ENCODE results near the gene STX1A.
A peak's percentile ranks its signal among the peaks of the same experiment; 100 is the strongest.
"Not testable (repeated sequence)": the region's sequence is repeated elsewhere in the genome, so short reads cannot be mapped to it uniquely, and the experiment has no call there.

The STX1A gene

GRCh38 chr7:73676062-73676461 lies 43.4 kb downstream of the STX1A start:
- H3K4me2 ChIP-seq (ENCODE audit: low read length); H3K4me1 ChIP-seq (ENCODE audit: control insufficient read depth, insufficient read depth, low read length); H3K4me3 ChIP-seq (ENCODE audit: low read length); H3K9me3 ChIP-seq (replicated peaks; ENCODE audit: low read length); H3K36me3 ChIP-seq (ENCODE audit: insufficient read depth, low read length); H3K27me3 ChIP-seq (ENCODE audit: control insufficient read depth, insufficient read depth, low read length); H3K9ac ChIP-seq (ENCODE audit: low read depth, low read length): not testable (repeated sequence)

GRCh38 chr7:73674468-73675124 lies 44.9 kb downstream of the STX1A start:
- Histone ChIP-seq H3K4me1 (ENCODE audit: control insufficient read depth, insufficient read depth, low read length) (no peaks in the 10 kb centered on the region), H3K4me2 (ENCODE audit: low read length) (no peak overlapping the region), H3K4me3 (ENCODE audit: low read length) (no peak overlapping the region), H3K9me3 (replicated peaks; ENCODE audit: low read length) (no peaks in the 10 kb centered on the region), H3K27me3 (ENCODE audit: control insufficient read depth, insufficient read depth, low read length) (no peaks in the 10 kb centered on the region), H3K36me3 (ENCODE audit: insufficient read depth, low read length) (peaks cover 5% of the 10 kb centered on the region), H3K9ac (ENCODE audit: low read depth, low read length) (no peak overlapping the region)

GRCh38 chr7:73671857-73672445 lies 47.5 kb downstream of the STX1A start:
- H3K4me3 ChIP-seq (ENCODE audit: low read length) = no peak overlapping the region
- peaks cover 6% of the 10 kb centered on the region for H3K4me1 ChIP-seq (ENCODE audit: control insufficient read depth, insufficient read depth, low read length)
- no peaks in the 10 kb centered on the region for H3K36me3 ChIP-seq (ENCODE audit: insufficient read depth, low read length)
- H3K27me3 ChIP-seq (ENCODE audit: control insufficient read depth, insufficient read depth, low read length) = no peaks in the 10 kb centered on the region
- no peaks in the 10 kb centered on the region for H3K9me3 ChIP-seq (replicated peaks; ENCODE audit: low read length)
- H3K4me2 ChIP-seq (ENCODE audit: low read length) = no peak overlapping the region
- no peak overlapping the region for H3K9ac ChIP-seq (ENCODE audit: low read depth, low read length)

GRCh38 chr7:73671322-73671661 lies 48.2 kb downstream of the STX1A start:
- no peak overlapping the region for H3K4me2 ChIP-seq (ENCODE audit: low read length)
- peaks cover 6% of the 10 kb centered on the region for H3K4me1 ChIP-seq (ENCODE audit: control insufficient read depth, insufficient read depth, low read length)
- H3K4me3 ChIP-seq (ENCODE audit: low read length) = no peak overlapping the region
- H3K27me3 ChIP-seq (ENCODE audit: control insufficient read depth, insufficient read depth, low read length) = no peaks in the 10 kb centered on the region
- H3K36me3 ChIP-seq (ENCODE audit: insufficient read depth, low read length) = no peaks in the 10 kb centered on the region
- H3K9ac ChIP-seq (ENCODE audit: low read depth, low read length) = no peak overlapping the region
- no peaks in the 10 kb centered on the region for H3K9me3 ChIP-seq (replicated peaks; ENCODE audit: low read length)

- no peaks in the 10 kb centered on the region for H3K9me3 ChIP-seq (replicated peaks; ENCODE audit: low read length)
- no peaks in the 10 kb centered on the region for H3K36me3 ChIP-seq (ENCODE audit: insufficient read depth, low read length)
- peaks cover 5% of the 10 kb centered on the region for H3K27me3 ChIP-seq (ENCODE audit: control insufficient read depth, insufficient read depth, low read length)
- H3K4me2 ChIP-seq (ENCODE audit: low read length) = no peak overlapping the region
- no peak overlapping the region for H3K4me3 ChIP-seq (ENCODE audit: low read length)
- H3K4me1 ChIP-seq (ENCODE audit: control insufficient read depth, insufficient read depth, low read length) = peaks cover 6% of the 10 kb centered on the region
- H3K9ac ChIP-seq (ENCODE audit: low read depth, low read length) = no peak overlapping the region
These were observed 49.5 kb downstream of the STX1A start for GRCh38 chr7:73669858-73670385.

GRCh38 chr7:73669288-73669701 lies 50.2 kb downstream of the STX1A start:
- H3K9me3 ChIP-seq (replicated peaks; ENCODE audit: low read length) = no peaks in the 10 kb centered on the region
- H3K4me1 ChIP-seq (ENCODE audit: control insufficient read depth, insufficient read depth, low read length) = peaks cover 6% of the 10 kb centered on the region
- H3K36me3 ChIP-seq (ENCODE audit: insufficient read depth, low read length) = no peaks in the 10 kb centered on the region
- no peak overlapping the region for H3K4me2 ChIP-seq (ENCODE audit: low read length)
- no peak overlapping the region for H3K4me3 ChIP-seq (ENCODE audit: low read length)
- peaks cover 9% of the 10 kb centered on the region for H3K27me3 ChIP-seq (ENCODE audit: control insufficient read depth, insufficient read depth, low read length)
- H3K9ac ChIP-seq (ENCODE audit: low read depth, low read length) = no peak overlapping the region

GRCh38 chr7:73668886-73669230 lies 50.6 kb downstream of the STX1A start:
- no peak overlapping the region for H3K9ac ChIP-seq (ENCODE audit: low read depth, low read length)
- peaks cover 6% of the 10 kb centered on the region for H3K4me1 ChIP-seq (ENCODE audit: control insufficient read depth, insufficient read depth, low read length)
- H3K4me3 ChIP-seq (ENCODE audit: low read length) = peak overlapping the region; percentile 76
- no peaks in the 10 kb centered on the region for H3K36me3 ChIP-seq (ENCODE audit: insufficient read depth, low read length)
- peaks cover 13% of the 10 kb centered on the region for H3K27me3 ChIP-seq (ENCODE audit: control insufficient read depth, insufficient read depth, low read length)
- H3K9me3 ChIP-seq (replicated peaks; ENCODE audit: low read length) = no peaks in the 10 kb centered on the region
- H3K4me2 ChIP-seq (ENCODE audit: low read length) = peak overlapping the region; percentile 91

GRCh38 chr7:73668103-73668885 lies 51.2 kb downstream of the STX1A start:
- Histone ChIP-seq H3K9ac (ENCODE audit: low read depth, low read length) (peak overlapping the region; percentile 80), H3K4me2 (ENCODE audit: low read length) (peak overlapping the region; percentile 91), H3K27me3 (ENCODE audit: control insufficient read depth, insufficient read depth, low read length) (peaks cover 14% of the 10 kb centered on the region)

GRCh38 chr7:73667344-73668102 lies 51.9 kb downstream of the STX1A start, which contains the start of gene VPS37D:
TSS of gene VPS37D (plus strand) at chr7:73667831. CDS start at chr7:73667959, 128 bp downstream.
- Histone ChIP-seq H3K4me1 (ENCODE audit: control insufficient read depth, insufficient read depth, low read length) (peaks cover 6% of the 10 kb centered on the region), H3K9me3 (replicated peaks; ENCODE audit: low read length) (no peaks in the 10 kb centered on the region), H3K4me3 (ENCODE audit: low read length) (peak within 1 kb of the TSS; percentile 76), H3K4me2 (ENCODE audit: low read length) (peak within 1 kb of the TSS; percentile 91), H3K36me3 (ENCODE audit: insufficient read depth, low read length) (no peaks in the 10 kb centered on the region), H3K27me3 (ENCODE audit: control insufficient read depth, insufficient read depth, low read length) (peaks cover 14% of the 10 kb centered on the region), H3K9ac (ENCODE audit: low read depth, low read length) (peak within 1 kb of the TSS; percentile 80)

More at GRCh38 chr7:73668103-73668885, 51.2 kb downstream of the STX1A start:
- Histone ChIP-seq H3K4me1 (ENCODE audit: control insufficient read depth, insufficient read depth, low read length) (peaks cover 6% of the 10 kb centered on the region), H3K9me3 (replicated peaks; ENCODE audit: low read length) (no peaks in the 10 kb centered on the region), H3K4me3 (ENCODE audit: low read length) (peak overlapping the region; percentile 76), H3K36me3 (ENCODE audit: insufficient read depth, low read length) (no peaks in the 10 kb centered on the region)

- Histone ChIP-seq H3K4me2 (ENCODE audit: low read length) (no peak overlapping the region), H3K27me3 (ENCODE audit: control insufficient read depth, insufficient read depth, low read length) (peaks cover 22% of the 10 kb centered on the region), H3K36me3 (ENCODE audit: insufficient read depth, low read length) (no peaks in the 10 kb centered on the region), H3K9ac (ENCODE audit: low read depth, low read length) (no peak overlapping the region), H3K4me3 (ENCODE audit: low read length) (no peak overlapping the region), H3K9me3 (replicated peaks; ENCODE audit: low read length) (no peaks in the 10 kb centered on the region), H3K4me1 (ENCODE audit: control insufficient read depth, insufficient read depth, low read length) (no peaks in the 10 kb centered on the region)
These were observed 56.4 kb downstream of the STX1A start for GRCh38 chr7:73663033-73663432.

- peaks cover 20% of the 10 kb centered on the region for H3K27me3 ChIP-seq (ENCODE audit: control insufficient read depth, insufficient read depth, low read length)
- not testable (repeated sequence) for H3K4me3 ChIP-seq (ENCODE audit: low read length); H3K9ac ChIP-seq (ENCODE audit: low read depth, low read length); H3K4me2 ChIP-seq (ENCODE audit: low read length); H3K36me3 ChIP-seq (ENCODE audit: insufficient read depth, low read length); H3K4me1 ChIP-seq (ENCODE audit: control insufficient read depth, insufficient read depth, low read length); H3K9me3 ChIP-seq (replicated peaks; ENCODE audit: low read length)
These were observed 58.9 kb downstream of the STX1A start for GRCh38 chr7:73660594-73660993.
